Body of pancreas (tissue), 4 donors: ENCODE results near the gene SYT11. TPM values are rescaled to one million over a fixed set of nuclear protein-coding genes. Genes with fewer than 3 reads are reported as not detected.
A peak's percentile ranks its signal among the peaks of the same experiment; 100 is the strongest.
"Not testable (repeated sequence)": the region's sequence is repeated elsewhere in the genome, so short reads cannot be mapped to it uniquely, and the experiment has no call there.

Source experiments
- ATAC-seq: fragments of 150-250 bp; one replicate; pipeline ENCODE4 v1.9.1; 2016
- DNase-seq, 4 donors: peaks; one replicate each; pipeline ENCODE4 v3.0.0-alpha.2; 2019
- H3K27ac ChIP-seq, 4 donors: fragments of 200-600 bp; sonication (generic); 1 replicate in 3 of 4; 2 replicates in 1 of 4; pipeline versions ENCODE4 v1.5.1 to v1.6.1; 2016 to 2019; ENCODE audit warnings: mild to moderate bottlenecking in 1 of 4, mixed read lengths in 1 of 4, moderate library complexity in 1 of 4
- H3K27me3 ChIP-seq, 2 donors: fragments of 200-600 bp; sonication (generic); one replicate each; pipeline ENCODE4 v1.6.0; 2016; ENCODE audit warnings: mild to moderate bottlenecking in 1 of 2
- H3K36me3 ChIP-seq, 2 donors: fragments of 200-600 bp; sonication (generic); replicated peaks in 1 of 2; 2 replicates each; pipeline ENCODE4 v1.5.1; 2016; ENCODE audit warnings: low read depth in 2 of 2; ENCODE audit not compliant: insufficient read depth in 1 of 2
- H3K4me1 ChIP-seq: fragments of 200-600 bp; sonication (generic); one replicate; pipeline ENCODE4 v1.6.0; 2016
- H3K4me3 ChIP-seq, 2 donors: fragments of 200-600 bp; sonication (generic); 1 replicate in 1 of 2; 2 replicates in 1 of 2; pipeline ENCODE4 v1.5.1; 2016 to 2019
- H3K9me3 ChIP-seq, 3 donors: fragments of 200-600 bp; sonication (generic); 1 replicate in 2 of 3; 2 replicates in 1 of 3; pipeline ENCODE4 v1.5.1; 2016
- CTCF ChIP-seq, 7 experiments: fragments of 450-650 bp in 4 of 7; fragments of 200-600 bp in 3 of 7; sonication (generic) in 3 of 7; IDR thresholded peaks; one replicate each; pipeline ENCODE4 v1.5.1; 2016 to 2019; ENCODE audit warnings: antibody characterized with exemption in 7 of 7
- POLR2A ChIP-seq, 3 donors: fragments of 450-650 bp; IDR thresholded peaks; one replicate each; pipeline ENCODE4 v1.6.1; 2016; ENCODE audit warnings: antibody characterized with exemption in 3 of 3, mild to moderate bottlenecking in 2 of 3
- whole genome bisulfite sequencing, 2 donors: methylation state at CpG; one replicate each; pipeline ENCODE4 v1.1.5; 2017; 5-methylcytosine and 5-hydroxymethylcytosine counted together
- intact Hi-C: fragments of 100-400 bp; cut with DNase I; formaldehyde crosslinking; loops from one replicate; pipeline ENCODE4 v1.15.1; 2023
- total RNA-seq, 2 donors: library from RNA; depleted of rRNA; stranded (reverse); fragments of >200 nt; gene quantifications; one replicate each; pipeline ENCODE4 v1.1.0, GENCODE V29; 2016

Gene SYT11
- total RNA-seq, 2 donors from 2014 or later = 1.3 to 5.4 TPM

GRCh38 chr1:155929057-155929456, 69.7 kb downstream of the SYT11 start:
- H3K36me3 ChIP-seq = peaks cover 11 to 45% of the 10 kb centered on the region in 2 donors
- intact Hi-C loops = no loop called here
- no peaks in the 10 kb centered on the region for H3K9me3 ChIP-seq
- no peak overlapping the region for H3K4me3 ChIP-seq
- DNase-seq = no peak
- WGBS, 2 donors = 54 to 60% methylated on average over 5 of the region's 5 CpGs
- no peak overlapping the region for H3K27ac ChIP-seq
- H3K4me1 ChIP-seq = peaks cover 38% of the 10 kb centered on the region
- no peak for TF ChIP-seq CTCF (IDR thresholded peaks at IDR 0.05)
- TF ChIP-seq POLR2A (IDR thresholded peaks at IDR 0.05) = no peak
- no peak for ATAC-seq
- no peaks in the 10 kb centered on the region for H3K27me3 ChIP-seq

- H3K27me3 ChIP-seq, H3K9me3 ChIP-seq, ATAC-seq, H3K4me3 ChIP-seq, DNase-seq, H3K27ac ChIP-seq, intact Hi-C loops: not testable (repeated sequence)
- peaks cover 4 to 31% of the 10 kb centered on the region in 2 donors for H3K36me3 ChIP-seq
- WGBS, 2 donors = 46 to 50% methylated on average over 10 of the region's 10 CpGs
- peaks cover 42% of the 10 kb centered on the region for H3K4me1 ChIP-seq
Measured at GRCh38 chr1:155930725-155931124, 71.4 kb downstream of the SYT11 start.

GRCh38 chr1:155931332-155932038, 72.1 kb downstream of the SYT11 start:
- no peak for DNase-seq
- TF ChIP-seq POLR2A (IDR thresholded peaks at IDR 0.05) (no peak), CTCF (IDR thresholded peaks at IDR 0.05) (no peak)
- intact Hi-C loops = no loop called here
- peaks cover 2 to 25% of the 10 kb centered on the region in 2 donors for H3K36me3 ChIP-seq
- WGBS, 2 donors = 50 to 59% methylated on average over 7 of the region's 7 CpGs
- no peak for ATAC-seq
- H3K4me1 ChIP-seq = peaks cover 42% of the 10 kb centered on the region
- H3K27ac ChIP-seq = peak overlapping the region in 1 of 4 donors; percentile 8
- H3K9me3 ChIP-seq = no peaks in the 10 kb centered on the region
- H3K4me3 ChIP-seq = no peak overlapping the region
- H3K27me3 ChIP-seq = no peaks in the 10 kb centered on the region

- WGBS, 2 donors = 25 to 50% methylated on average over 1 of the region's 1 CpG
- intact Hi-C loops = no loop called here
- ATAC-seq = no peak
- no peak for DNase-seq
- Histone ChIP-seq H3K9me3 (no peaks in the 10 kb centered on the region), H3K27me3 (no peaks in the 10 kb centered on the region), H3K27ac (peak overlapping the region in 1 of 4 donors; percentile 8), H3K4me1 (peaks cover 42% of the 10 kb centered on the region), H3K36me3 (peaks cover 0 to 19% of the 10 kb centered on the region in 2 donors), H3K4me3 (no peak overlapping the region)
- no peak for TF ChIP-seq POLR2A (IDR thresholded peaks at IDR 0.05)
- no peak for TF ChIP-seq CTCF (IDR thresholded peaks at IDR 0.05)
Measured at GRCh38 chr1:155932081-155932480, 72.7 kb downstream of the SYT11 start.

GRCh38 chr1:155932487-155932886, 73.1 kb downstream of the SYT11 start:
- Histone ChIP-seq H3K27ac (peak overlapping the region in 1 of 4 donors; percentile 88), H3K4me1 (peaks cover 42% of the 10 kb centered on the region), H3K27me3 (no peaks in the 10 kb centered on the region), H3K4me3 (no peak overlapping the region), H3K36me3 (peaks cover 0 to 15% of the 10 kb centered on the region in 2 donors), H3K9me3 (no peaks in the 10 kb centered on the region)
- intact Hi-C loops = no loop called here
- ATAC-seq (no peak), DNase-seq (no peak)
- TF ChIP-seq CTCF (IDR thresholded peaks at IDR 0.05) (no peak), POLR2A (IDR thresholded peaks at IDR 0.05) (no peak)
- WGBS, 2 donors = 55 to 68% methylated on average over 5 of the region's 5 CpGs
